ENCODE measurements around the gene TMEM140. TPM values are rescaled to one million over a fixed set of nuclear protein-coding genes. Genes with fewer than 3 reads are reported as not detected.

The TMEM140 gene
- total RNA-seq: not detected in 2 replicates
- 9.4 and 10.4 TPM in 2 replicates for polyA plus RNA-seq

DNA sequence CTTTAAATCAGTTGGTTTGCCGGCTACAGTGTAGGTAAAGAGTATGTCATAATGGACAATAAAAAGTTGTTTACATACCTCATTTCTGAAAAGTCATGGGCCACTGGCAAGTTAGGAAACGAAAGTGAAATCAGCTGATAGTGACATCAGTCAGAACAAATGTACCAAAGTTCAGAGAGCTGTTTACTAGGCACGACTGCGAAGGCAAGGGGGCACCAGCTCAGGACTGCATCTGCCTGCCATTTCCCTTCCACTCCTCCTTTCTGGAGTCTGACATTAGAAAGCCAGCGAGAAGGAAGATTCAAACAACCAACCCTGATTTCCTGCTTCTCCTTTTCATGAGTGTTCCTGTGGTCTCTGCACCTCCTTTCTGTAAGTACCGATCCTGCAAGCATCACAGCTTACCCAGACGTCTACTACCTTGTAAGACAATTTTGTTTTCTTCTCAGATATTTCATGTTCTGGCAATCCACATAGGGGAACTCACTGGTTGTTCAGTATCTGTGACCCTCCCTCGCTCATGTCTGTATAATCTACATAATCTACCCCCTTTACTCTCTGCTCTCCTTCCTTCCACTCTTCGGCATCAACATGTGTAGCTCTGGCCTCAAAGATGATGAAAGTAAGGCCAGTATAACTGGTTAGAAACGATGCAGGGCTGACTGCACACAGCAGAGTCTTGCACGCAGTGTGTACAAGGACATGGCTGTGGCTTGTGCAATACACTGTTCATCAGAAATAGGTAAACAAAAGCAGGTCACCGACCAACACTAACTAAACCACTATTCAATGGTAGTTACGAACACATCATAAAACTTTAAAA is at the start of gene TMEM140:
TMEM140 (plus strand) TSS at position 174 of the 823 bp plus-strand sequence. CDS start 16,370 bp downstream, outside the sequence.
- peak in 1 of 2 donors; percentile 71 for DNase-seq (ENCODE audit: low read depth in 1 of 2, low spot score in 1 of 2)
- Histone ChIP-seq H3K4me3 (no peak within 1 kb of the TSS), H3K4me1 (ENCODE audit: low read depth) (no peaks in the 10 kb centered on the region), H3K9me3 (ENCODE audit: low read depth) (no peaks in the 10 kb centered on the region), H3K27ac (no peak within 1 kb of the TSS), H3K27me3 (no peaks in the 10 kb centered on the region), H3K36me3 (no peaks in the 10 kb centered on the region)
- TF ChIP-seq, protein P1, sequence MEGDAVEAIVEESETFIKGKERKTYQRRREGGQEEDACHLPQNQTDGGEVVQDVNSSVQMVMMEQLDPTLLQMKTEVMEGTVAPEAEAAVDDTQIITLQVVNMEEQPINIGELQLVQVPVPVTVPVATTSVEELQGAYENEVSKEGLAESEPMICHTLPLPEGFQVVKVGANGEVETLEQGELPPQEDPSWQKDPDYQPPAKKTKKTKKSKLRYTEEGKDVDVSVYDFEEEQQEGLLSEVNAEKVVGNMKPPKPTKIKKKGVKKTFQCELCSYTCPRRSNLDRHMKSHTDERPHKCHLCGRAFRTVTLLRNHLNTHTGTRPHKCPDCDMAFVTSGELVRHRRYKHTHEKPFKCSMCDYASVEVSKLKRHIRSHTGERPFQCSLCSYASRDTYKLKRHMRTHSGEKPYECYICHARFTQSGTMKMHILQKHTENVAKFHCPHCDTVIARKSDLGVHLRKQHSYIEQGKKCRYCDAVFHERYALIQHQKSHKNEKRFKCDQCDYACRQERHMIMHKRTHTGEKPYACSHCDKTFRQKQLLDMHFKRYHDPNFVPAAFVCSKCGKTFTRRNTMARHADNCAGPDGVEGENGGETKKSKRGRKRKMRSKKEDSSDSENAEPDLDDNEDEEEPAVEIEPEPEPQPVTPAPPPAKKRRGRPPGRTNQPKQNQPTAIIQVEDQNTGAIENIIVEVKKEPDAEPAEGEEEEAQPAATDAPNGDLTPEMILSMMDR (IDR thresholded peaks at IDR 0.05; ENCODE audit: low read depth, low read length): no peak

DNA sequence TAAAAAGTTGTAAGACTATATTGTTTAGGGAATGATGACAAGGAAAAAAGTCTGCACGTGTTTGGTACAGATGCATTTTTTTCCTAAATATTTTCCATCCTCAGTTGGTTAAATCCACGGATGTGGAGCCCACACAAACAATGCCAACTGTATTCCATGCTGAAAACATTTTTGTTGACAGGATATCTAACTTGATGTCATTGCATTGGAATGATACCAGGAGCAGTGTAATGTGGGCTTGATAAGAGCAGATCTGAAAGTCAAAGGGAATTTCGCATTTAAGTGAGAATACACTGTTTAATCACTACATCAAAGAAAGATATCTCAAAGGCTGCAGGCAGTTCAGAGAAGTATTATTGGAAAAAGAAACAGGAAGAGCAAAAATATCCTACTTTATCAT is 49.5 kb upstream of the TMEM140 start:
- no peak overlapping the region for H3K27ac ChIP-seq
- no peaks in the 10 kb centered on the region for H3K9me3 ChIP-seq (ENCODE audit: low read depth)
- no peaks in the 10 kb centered on the region for H3K27me3 ChIP-seq
- no peak overlapping the region for H3K4me3 ChIP-seq
- TF ChIP-seq, protein P1 (IDR thresholded peaks at IDR 0.05; ENCODE audit: low read depth, low read length): no peak
- no peaks in the 10 kb centered on the region for H3K36me3 ChIP-seq
- DNase-seq (ENCODE audit: low read depth in 1 of 2, low spot score in 1 of 2): peak in 1 of 2 donors; percentile 15
- no peaks in the 10 kb centered on the region for H3K4me1 ChIP-seq (ENCODE audit: low read depth)

DNA sequence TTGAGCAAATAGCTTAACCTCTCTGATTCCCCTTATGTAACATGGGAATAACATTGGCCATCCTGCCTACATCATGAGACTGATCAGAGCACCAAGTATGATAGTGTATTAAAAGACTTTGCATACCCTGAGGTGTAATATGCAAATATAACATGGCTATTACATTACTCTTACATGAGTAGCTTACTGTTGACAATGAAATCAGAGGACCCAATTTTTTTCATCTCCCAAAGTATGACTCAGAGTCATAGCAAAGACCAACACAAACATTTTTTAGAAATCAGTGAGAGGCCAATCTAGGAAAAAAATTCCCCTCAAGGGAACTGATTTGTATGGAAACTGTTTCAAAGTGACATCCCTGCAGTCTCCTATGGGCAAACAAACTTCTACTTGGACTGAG is 47.0 kb upstream of the TMEM140 start:
- TF ChIP-seq, protein P1 (IDR thresholded peaks at IDR 0.05; ENCODE audit: low read depth, low read length): no peak

DNA sequence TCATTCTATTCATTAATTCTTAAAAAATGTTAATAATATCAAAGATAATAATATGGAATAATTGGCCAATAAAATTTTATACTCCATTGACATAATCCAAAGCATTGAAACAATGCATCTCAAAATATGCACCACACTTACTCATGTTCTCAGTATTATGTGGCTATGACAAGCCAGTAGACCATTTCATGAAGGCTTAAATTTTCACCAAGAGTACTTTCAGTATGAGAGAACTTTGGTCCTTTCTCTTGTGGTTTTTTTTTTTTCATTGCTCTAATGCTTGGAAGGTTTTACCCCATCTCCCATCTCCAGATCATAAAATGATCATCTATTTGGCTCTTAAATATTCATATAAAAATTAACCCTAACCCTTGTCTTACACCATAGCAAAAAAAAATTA is 45.5 kb upstream of the TMEM140 start:
- Histone ChIP-seq H3K27me3 (no peaks in the 10 kb centered on the region), H3K4me3 (no peak overlapping the region), H3K36me3 (no peaks in the 10 kb centered on the region), H3K9me3 (ENCODE audit: low read depth) (no peaks in the 10 kb centered on the region), H3K27ac (no peak overlapping the region), H3K4me1 (ENCODE audit: low read depth) (no peaks in the 10 kb centered on the region)
- DNase-seq (ENCODE audit: low read depth in 1 of 2, low spot score in 1 of 2): no peak
- TF ChIP-seq, protein P1 (IDR thresholded peaks at IDR 0.05; ENCODE audit: low read depth, low read length): no peak

More for the DNA sequence above, 47.0 kb upstream of the TMEM140 start:
- H3K36me3 ChIP-seq: no peaks in the 10 kb centered on the region
- DNase-seq (ENCODE audit: low read depth in 1 of 2, low spot score in 1 of 2): no peak
- no peaks in the 10 kb centered on the region for H3K27me3 ChIP-seq
- no peaks in the 10 kb centered on the region for H3K9me3 ChIP-seq (ENCODE audit: low read depth)
- no peak overlapping the region for H3K27ac ChIP-seq
- no peak overlapping the region for H3K4me3 ChIP-seq
- H3K4me1 ChIP-seq (ENCODE audit: low read depth): no peaks in the 10 kb centered on the region

DNA sequence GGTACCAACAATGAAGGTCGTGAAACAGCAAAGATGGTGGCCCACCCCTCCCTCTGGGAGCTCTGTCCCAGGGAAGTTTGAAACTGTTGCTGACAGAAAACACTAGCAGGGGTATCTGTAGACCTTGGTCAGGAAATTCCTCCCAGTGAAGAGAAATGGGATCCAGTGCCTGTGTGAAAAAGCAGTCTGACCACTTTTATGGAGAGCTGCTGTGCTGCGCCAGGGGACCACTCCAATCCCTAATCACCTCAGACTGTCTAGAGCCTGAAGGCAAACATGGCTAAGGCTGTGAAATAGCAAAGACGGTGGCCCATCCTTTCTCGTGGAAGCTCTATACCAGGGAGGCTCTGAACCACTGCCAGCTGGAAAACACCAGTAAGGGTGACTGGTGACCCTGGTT is 38.3 kb upstream of the TMEM140 start:
- H3K9me3 ChIP-seq (ENCODE audit: low read depth): no peaks in the 10 kb centered on the region
- DNase-seq (ENCODE audit: low read depth in 1 of 2, low spot score in 1 of 2): no peak
- H3K36me3 ChIP-seq: no peaks in the 10 kb centered on the region
- no peak overlapping the region for H3K4me3 ChIP-seq
- no peaks in the 10 kb centered on the region for H3K4me1 ChIP-seq (ENCODE audit: low read depth)
- TF ChIP-seq, protein P1 (IDR thresholded peaks at IDR 0.05; ENCODE audit: low read depth, low read length): no peak
- no peaks in the 10 kb centered on the region for H3K27me3 ChIP-seq
- no peak overlapping the region for H3K27ac ChIP-seq
